Smooth muscle cell (in vitro differentiated cells): ENCODE results near the gene CTBP2. TPM values are rescaled to one million over a fixed set of nuclear protein-coding genes. Genes with fewer than 3 reads are reported as not detected.

Experiments
- DNase-seq: peaks from one replicate; lab custom pipeline; 2025; ENCODE audit not compliant: unreplicated experiment; lab: John Stamatoyannopoulos, UW
- H2AFZ ChIP-seq: fragments of 200-600 bp; sonication (generic); 2 replicates; pipeline ENCODE4 v1.6.0; 2016; ENCODE audit warnings: antibody characterized with exemption, low read depth, mild to moderate bottlenecking
- H3F3A ChIP-seq: fragments of 200-600 bp; sonication (generic); 2 replicates; pipeline ENCODE4 v1.6.0; 2017; ENCODE audit warnings: antibody characterized with exemption, low read depth
- H3K27ac ChIP-seq: fragments of 200-600 bp; sonication (generic); 2 replicates; pipeline ENCODE4 v1.5.1; 2016; ENCODE audit warnings: low read depth, mild to moderate bottlenecking
- H3K27me3 ChIP-seq: fragments of 200-600 bp; sonication (generic); 2 replicates; pipeline ENCODE4 v1.6.1; 2016; ENCODE audit warnings: low read depth, mild to moderate bottlenecking
- H3K36me3 ChIP-seq: fragments of 200-600 bp; sonication (generic); 2 replicates; pipeline ENCODE4 v1.5.1; 2016; ENCODE audit warnings: low read depth
- H3K4me1 ChIP-seq: fragments of 200-600 bp; sonication (generic); 2 replicates; pipeline ENCODE4 v1.5.1; 2016; ENCODE audit warnings: low read depth
- H3K4me2 ChIP-seq: fragments of 200-600 bp; sonication (generic); 2 replicates; pipeline ENCODE4 v1.6.0; 2016; ENCODE audit warnings: mild to moderate bottlenecking
- H3K4me3 ChIP-seq: fragments of 200-600 bp; sonication (generic); 2 replicates; pipeline ENCODE4 v1.5.1; 2016; ENCODE audit warnings: mild to moderate bottlenecking
- H3K79me2 ChIP-seq: fragments of 200-600 bp; sonication (generic); 2 replicates; pipeline ENCODE4 v1.6.0; 2016; ENCODE audit warnings: low read depth, mild to moderate bottlenecking
- H3K9ac ChIP-seq: fragments of 200-600 bp; sonication (generic); 2 replicates; pipeline ENCODE4 v1.6.0; 2016; ENCODE audit warnings: low read depth
- H3K9me3 ChIP-seq: fragments of 200-600 bp; sonication (generic); replicated peaks from 2 replicates; pipeline ENCODE4 v1.5.1; 2016; ENCODE audit warnings: low read depth
- H4K20me1 ChIP-seq: fragments of 200-600 bp; sonication (generic); 2 replicates; pipeline ENCODE4 v1.6.0; 2016; ENCODE audit warnings: low read depth
- CTCF ChIP-seq: fragments of 200-600 bp; sonication (generic); IDR thresholded peaks from 2 replicates; pipeline ENCODE4 v1.5.1; 2017; ENCODE audit warnings: borderline replicate concordance, mild to moderate bottlenecking, antibody characterized with exemption; ENCODE audit not compliant: insufficient read depth, poor library complexity, severe bottlenecking
- WGBS: methylation state at CpG from one replicate; pipeline ENCODE4 v1.1.7; 2016; ENCODE audit warnings: low lambda C conversion rate; 5-methylcytosine and 5-hydroxymethylcytosine counted together
- polyA plus RNA-seq: library from polyadenylated mRNA; unstranded; fragments of >200 nt; fragmentation: Nextera tagmentation; extraction: Ambion mirVana; gene quantifications from 2 replicates; pipeline ENCODE4 v1.2.1, GENCODE V29; 2016
- total RNA-seq: library from RNA; depleted of rRNA; stranded (reverse); fragments of >200 nt; gene quantifications from 2 replicates; pipeline ENCODE4 v1.2.3, GENCODE V29; 2014

Gene CTBP2
- total and polyA plus RNA-seq, 2 experiments from 2014 or later = 49.9 to 69.5 TPM

- Histone ChIP-seq H3K4me1 (no peaks in the 10 kb centered on the region), H3K4me2 (no peak overlapping the region), H3K9ac (no peak overlapping the region), H3K4me3 (no peak overlapping the region), H3K36me3 (no peaks in the 10 kb centered on the region), H4K20me1 (peaks cover 100% of the 10 kb centered on the region), H3K79me2 (peaks cover 100% of the 10 kb centered on the region), H3K27ac (no peak overlapping the region), H2AFZ (no peak overlapping the region), H3F3A (no peaks in the 10 kb centered on the region), H3K9me3 (no peaks in the 10 kb centered on the region), H3K27me3 (no peaks in the 10 kb centered on the region)
- DNase-seq = no peak
- TF ChIP-seq CTCF = no peak
- 93% methylated on average over 10 of the region's 10 CpGs for WGBS
These were observed 41.7 kb downstream of the CTBP2 start for GRCh38 chr10:125118701-125119100.

- Histone ChIP-seq H3F3A (no peaks in the 10 kb centered on the region), H3K4me3 (no peak overlapping the region), H2AFZ (no peak overlapping the region), H3K27me3 (no peaks in the 10 kb centered on the region), H4K20me1 (peaks cover 100% of the 10 kb centered on the region), H3K36me3 (no peaks in the 10 kb centered on the region), H3K9ac (no peak overlapping the region), H3K4me2 (no peak overlapping the region), H3K79me2 (peaks cover 100% of the 10 kb centered on the region), H3K4me1 (no peaks in the 10 kb centered on the region), H3K9me3 (no peaks in the 10 kb centered on the region), H3K27ac (no peak overlapping the region)
- no peak for DNase-seq
- 91% methylated on average over 14 of the region's 14 CpGs for WGBS
- no peak for TF ChIP-seq CTCF
These were observed 42.3 kb downstream of the CTBP2 start for GRCh38 chr10:125118011-125118611.

- no peak for DNase-seq
- Histone ChIP-seq H3K79me2 (peaks cover 100% of the 10 kb centered on the region), H3K9me3 (no peaks in the 10 kb centered on the region), H4K20me1 (peaks cover 100% of the 10 kb centered on the region), H3K27me3 (no peaks in the 10 kb centered on the region), H3K9ac (no peak overlapping the region), H3K27ac (no peak overlapping the region), H3K4me2 (no peak overlapping the region), H3K4me3 (no peak overlapping the region), H2AFZ (no peak overlapping the region), H3K36me3 (no peaks in the 10 kb centered on the region), H3K4me1 (no peaks in the 10 kb centered on the region), H3F3A (no peaks in the 10 kb centered on the region)
- TF ChIP-seq CTCF = no peak
- 96% methylated on average over 18 of the region's 18 CpGs for WGBS
These were observed 43.6 kb downstream of the CTBP2 start for GRCh38 chr10:125116652-125117310.

GRCh38 chr10:125116041-125116649 lies 44.2 kb downstream of the CTBP2 start:
- H3K36me3 ChIP-seq = no peaks in the 10 kb centered on the region
- H3K4me3 ChIP-seq = no peak overlapping the region
- peaks cover 100% of the 10 kb centered on the region for H4K20me1 ChIP-seq
- TF ChIP-seq CTCF = no peak
- 96% methylated on average over 16 of the region's 16 CpGs for WGBS
- no peak overlapping the region for H3K4me2 ChIP-seq
- no peak overlapping the region for H3K9ac ChIP-seq
- H3K9me3 ChIP-seq = no peaks in the 10 kb centered on the region
- no peak for DNase-seq
- no peaks in the 10 kb centered on the region for H3F3A ChIP-seq
- no peak overlapping the region for H3K27ac ChIP-seq
- no peak overlapping the region for H2AFZ ChIP-seq
- no peaks in the 10 kb centered on the region for H3K4me1 ChIP-seq
- no peaks in the 10 kb centered on the region for H3K27me3 ChIP-seq
- H3K79me2 ChIP-seq = peaks cover 100% of the 10 kb centered on the region
